Gastroesophageal sphincter (tissue), 4 donors: ENCODE data around the gene ULK4. TPM values are rescaled to one million over a fixed set of nuclear protein-coding genes. Genes with fewer than 3 reads are reported as not detected.

ENCODE experiments used
- ATAC-seq: fragments of 150-250 bp; one replicate; pipeline ENCODE4 v1.9.1; 2016; ENCODE audit warnings: mild to moderate bottlenecking, moderate library complexity
- H3K27ac ChIP-seq, 4 donors: fragments of 200-600 bp; sonication (generic) in 3 of 4; 1 replicate in 3 of 4; 2 replicates in 1 of 4; pipeline ENCODE4 v1.5.1; 2016 to 2019
- H3K27me3 ChIP-seq: fragments of 200-600 bp; sonication (generic); one replicate; pipeline ENCODE4 v1.5.1; 2019
- H3K36me3 ChIP-seq, 2 donors: fragments of 200-600 bp; sonication (generic); one replicate each; pipeline ENCODE4 v1.5.1; 2019; ENCODE audit warnings: control low read depth in 1 of 2
- H3K4me1 ChIP-seq, 3 donors: fragments of 200-600 bp; sonication (generic); 1 replicate in 2 of 3; 2 replicates in 1 of 3; pipeline ENCODE4 v1.5.1; 2016 to 2019; ENCODE audit warnings: control low read depth in 2 of 3
- H3K4me3 ChIP-seq, 2 donors: fragments of 200-600 bp; sonication (generic); one replicate each; pipeline ENCODE4 v1.5.1; 2019; ENCODE audit warnings: mild to moderate bottlenecking in 1 of 2, moderate library complexity in 1 of 2
- H3K9me3 ChIP-seq, 3 donors: fragments of 200-600 bp; sonication (generic); one replicate each; pipeline ENCODE4 v1.5.1; 2017 to 2019; ENCODE audit warnings: control low read depth in 2 of 3
- CTCF ChIP-seq, 4 experiments: fragments of 200-600 bp in 2 of 4; fragments of 450-650 bp in 2 of 4; sonication (generic) in 1 of 4; IDR thresholded peaks; one replicate each; pipeline ENCODE4 v1.5.1; 2017 to 2019; ENCODE audit warnings: antibody characterized with exemption in 4 of 4, mild to moderate bottlenecking in 2 of 4, moderate library complexity in 2 of 4
- EP300 ChIP-seq: sonication (generic); formaldehyde crosslinking; IDR thresholded peaks from one replicate; pipeline ENCODE4 v1.6.1; 2017; ENCODE audit warnings: antibody characterized with exemption, mild to moderate bottlenecking
- POLR2A ChIP-seq, 2 donors: fragments of 450-650 bp; IDR thresholded peaks; one replicate each; pipeline ENCODE4 v1.6.1; 2017; ENCODE audit warnings: antibody characterized with exemption in 2 of 2, mild to moderate bottlenecking in 2 of 2, moderate library complexity in 1 of 2
- POLR2AphosphoS5 ChIP-seq: sonication (generic); formaldehyde crosslinking; IDR thresholded peaks from one replicate; pipeline ENCODE4 v1.6.1; 2017; ENCODE audit warnings: antibody characterized with exemption
- WGBS, 2 donors: methylation state at CpG; one replicate each; pipeline ENCODE4 v1.1.5; 2018; ENCODE audit warnings: low coverage in 1 of 2; 5-methylcytosine and 5-hydroxymethylcytosine counted together
- total RNA-seq, 4 donors: library from RNA; depleted of rRNA; stranded (reverse); fragments of >200 nt; gene quantifications; one replicate each; pipeline ENCODE4 v1.1.0, GENCODE V29; 2016

ULK4 gene
- total RNA-seq, 4 donors from 2014 or later = 3.8 to 15.4 (median 8.8) TPM

DNA sequence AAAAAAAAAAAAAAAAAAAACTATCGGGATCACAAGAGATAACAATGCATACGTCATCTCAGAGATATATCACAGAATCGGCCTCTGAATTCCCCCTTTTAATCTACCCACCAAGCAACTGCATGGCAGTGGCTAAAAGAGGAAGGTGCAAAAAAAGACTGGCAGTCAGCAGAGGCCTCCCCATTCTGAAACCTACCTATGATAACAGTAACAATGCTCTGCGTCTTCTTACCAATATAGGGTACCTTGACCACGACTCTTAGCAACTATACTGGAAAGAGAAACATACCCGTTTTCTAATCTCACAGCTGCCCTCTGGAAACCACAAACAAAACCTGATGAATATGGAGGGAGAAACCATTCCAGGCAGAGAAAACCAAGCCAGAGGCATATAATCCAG, 106.9 kb downstream of the ULK4 start:
- Histone ChIP-seq H3K27me3 (no peaks in the 10 kb centered on the region), H3K4me3 (no peak overlapping the region), H3K36me3 (no peaks in the 10 kb centered on the region), H3K9me3 (no peaks in the 10 kb centered on the region), H3K4me1 (no peaks in the 10 kb centered on the region), H3K27ac (no peak overlapping the region)
- ATAC-seq = no peak
- WGBS, 2 donors = 92 to 100% methylated on average over 4 to 6 of the region's 6 CpGs
- TF ChIP-seq POLR2AphosphoS5 (no peak), POLR2A (IDR thresholded peaks at IDR 0.05) (no peak), EP300 (no peak), CTCF (IDR thresholded peaks at IDR 0.05) (no peak)

GRCh38 chr3:41853540-41854196, 108.2 kb downstream of the ULK4 start:
- no peaks in the 10 kb centered on the region for H3K9me3 ChIP-seq
- no peaks in the 10 kb centered on the region for H3K27me3 ChIP-seq
- no peak for ATAC-seq
- WGBS, 2 donors = 68 to 74% methylated on average over 3 to 5 of the region's 5 CpGs
- no peaks in the 10 kb centered on the region for H3K4me1 ChIP-seq
- no peak for TF ChIP-seq EP300
- TF ChIP-seq CTCF (IDR thresholded peaks at IDR 0.05) = no peak
- no peak for TF ChIP-seq POLR2AphosphoS5
- no peak for TF ChIP-seq POLR2A (IDR thresholded peaks at IDR 0.05)
- no peak overlapping the region for H3K4me3 ChIP-seq
- H3K36me3 ChIP-seq = no peaks in the 10 kb centered on the region
- no peak overlapping the region for H3K27ac ChIP-seq

DNA sequence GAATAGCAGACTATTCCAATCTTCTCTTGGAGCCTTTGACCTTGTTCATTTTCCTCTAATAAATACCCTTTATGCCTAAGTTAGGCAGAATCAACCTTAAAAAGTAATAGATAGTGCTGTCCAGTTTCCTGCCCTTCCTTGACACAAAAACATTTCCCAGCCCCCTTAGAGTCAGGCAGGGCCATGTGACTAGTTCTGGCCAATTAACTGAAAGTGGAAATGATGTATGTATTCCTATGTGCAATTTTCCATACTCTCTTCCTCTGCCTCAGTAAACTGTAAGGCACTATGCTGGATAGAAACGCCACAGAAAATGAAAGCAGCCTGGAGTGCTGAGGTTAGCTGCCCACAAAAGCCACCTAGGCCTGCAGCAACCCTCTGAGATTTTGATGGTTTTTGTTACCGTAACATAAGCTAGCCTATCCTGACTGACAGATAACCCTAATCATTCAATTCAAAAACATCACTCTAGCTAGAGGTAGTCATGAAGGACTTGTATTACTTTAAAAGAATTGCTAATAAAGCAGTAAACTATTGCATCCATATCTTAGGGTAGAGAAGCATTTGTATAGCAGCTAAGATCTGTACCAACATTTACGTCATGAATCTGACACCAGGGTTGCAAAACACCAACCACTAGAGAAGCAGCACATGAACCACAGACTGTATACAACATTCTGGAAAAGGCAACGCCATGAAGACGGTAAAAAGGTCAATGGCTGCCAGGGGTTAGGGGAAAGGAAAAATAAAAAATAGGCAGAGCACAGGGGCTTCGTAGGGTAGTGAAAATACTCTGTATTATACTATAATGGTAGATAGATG, 112.9 kb downstream of the ULK4 start:
- H3K36me3 ChIP-seq = no peaks in the 10 kb centered on the region
- H3K4me3 ChIP-seq = no peak overlapping the region
- WGBS, 2 donors = 95% methylated on average over 4 to 5 of the region's 6 CpGs

DNA sequence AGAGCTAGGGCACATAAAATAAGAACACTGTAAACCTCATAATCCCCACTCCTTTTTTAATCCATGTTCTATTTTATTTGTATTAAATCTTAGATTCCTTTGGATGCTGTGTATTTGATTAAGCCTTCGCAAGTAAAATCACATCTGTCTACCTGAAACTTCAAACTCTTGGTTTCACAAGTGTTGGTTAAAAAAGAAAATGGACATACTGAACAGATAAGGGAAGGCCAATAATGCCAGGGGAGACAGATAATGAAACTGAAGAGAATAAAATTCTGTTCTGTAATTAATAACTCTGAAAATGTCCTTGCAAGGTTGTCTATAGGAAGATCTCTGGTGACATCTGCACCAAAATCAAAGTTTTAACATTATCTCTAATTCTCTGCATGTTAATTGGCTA, 114.2 kb downstream of the ULK4 start:
- Histone ChIP-seq H3K9me3 (no peaks in the 10 kb centered on the region), H3K27ac (no peak overlapping the region), H3K4me1 (no peaks in the 10 kb centered on the region), H3K4me3 (no peak overlapping the region), H3K36me3 (no peaks in the 10 kb centered on the region), H3K27me3 (no peaks in the 10 kb centered on the region)
- no peak for ATAC-seq
- TF ChIP-seq POLR2A (IDR thresholded peaks at IDR 0.05) (no peak), POLR2AphosphoS5 (no peak), CTCF (IDR thresholded peaks at IDR 0.05) (no peak), EP300 (no peak)
- WGBS, 2 donors = 75 to 100% methylated on average over 1 of the region's 1 CpG

More for the DNA sequence above, 112.9 kb downstream of the ULK4 start:
- Histone ChIP-seq H3K4me1 (no peaks in the 10 kb centered on the region), H3K27ac (no peak overlapping the region), H3K9me3 (no peaks in the 10 kb centered on the region), H3K27me3 (no peaks in the 10 kb centered on the region)
- TF ChIP-seq POLR2AphosphoS5 (no peak), CTCF (IDR thresholded peaks at IDR 0.05) (no peak), POLR2A (IDR thresholded peaks at IDR 0.05) (no peak), EP300 (no peak)
- ATAC-seq = no peak

DNA sequence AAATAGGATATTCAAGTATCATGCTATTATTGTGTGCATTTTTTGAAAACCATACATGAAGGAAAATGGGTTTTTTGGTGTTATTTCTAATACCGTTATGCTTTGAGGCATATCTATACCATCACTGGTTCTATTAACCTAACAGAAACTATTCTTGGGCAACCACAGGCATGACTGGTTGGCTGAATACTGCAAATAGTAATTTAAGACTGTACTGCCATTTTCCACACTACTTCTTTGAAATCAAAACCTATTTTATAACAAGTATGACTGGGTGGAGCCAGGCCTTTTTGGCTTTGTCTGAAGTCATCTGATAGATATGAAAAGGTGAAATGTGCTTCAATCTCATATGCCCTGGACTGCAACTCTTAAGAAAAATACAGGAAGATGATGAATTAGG, 115.1 kb downstream of the ULK4 start:
- H3K36me3 ChIP-seq = no peaks in the 10 kb centered on the region
- H3K4me1 ChIP-seq = no peaks in the 10 kb centered on the region
- TF ChIP-seq CTCF (IDR thresholded peaks at IDR 0.05) (no peak), POLR2A (IDR thresholded peaks at IDR 0.05) (no peak)
- H3K9me3 ChIP-seq = no peaks in the 10 kb centered on the region
- no peak for ATAC-seq
- no peak overlapping the region for H3K27ac ChIP-seq
- H3K27me3 ChIP-seq = no peaks in the 10 kb centered on the region
- 92 to 100% methylated on average over 1 of the region's 1 CpG for WGBS, 2 donors
- no peak overlapping the region for H3K4me3 ChIP-seq
